B cell (primary cell): Measurements from ENCODE around the gene GUCA2B.

Experiments used
- CTCF ChIP-seq: fragments of 200-600 bp; IDR thresholded peaks from one replicate; pipeline ENCODE4 v1.8.0; 2022; ENCODE audit warnings: antibody characterized with exemption, mild to moderate bottlenecking
- EZH2 ChIP-seq: IDR thresholded peaks from 2 replicates; pipeline ENCODE4 v1.6.1; 2012; ENCODE audit warnings: borderline replicate concordance, low read depth, mild to moderate bottlenecking, moderate library complexity, low read length; ENCODE audit not compliant: insufficient read depth, poor library complexity, severe bottlenecking

DNA sequence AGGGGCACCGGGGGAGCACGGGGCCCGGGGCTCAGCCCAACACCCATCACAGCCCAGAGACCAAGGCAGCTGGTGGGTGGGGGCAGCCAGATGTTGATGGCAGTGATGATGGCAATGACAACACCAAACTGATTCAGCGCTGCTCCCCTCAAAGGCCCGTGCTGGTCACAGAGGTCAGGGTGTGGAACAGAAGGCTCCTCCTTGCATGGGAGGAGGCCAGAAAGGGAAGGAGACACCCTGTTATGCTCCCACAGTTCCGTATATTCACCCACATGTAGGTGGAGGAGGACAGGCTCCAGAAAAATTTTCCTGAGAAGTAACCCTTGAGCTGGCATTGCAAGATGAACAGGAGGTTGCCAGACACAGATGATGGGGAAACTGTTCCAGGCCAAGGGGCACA is 414 bp downstream of the GUCA2B start:
- TF ChIP-seq CTCF, result no peak
- no peak for TF ChIP-seq EZH2
